ENCODE results near the gene FAM3B.

Gene FAM3B

DNA sequence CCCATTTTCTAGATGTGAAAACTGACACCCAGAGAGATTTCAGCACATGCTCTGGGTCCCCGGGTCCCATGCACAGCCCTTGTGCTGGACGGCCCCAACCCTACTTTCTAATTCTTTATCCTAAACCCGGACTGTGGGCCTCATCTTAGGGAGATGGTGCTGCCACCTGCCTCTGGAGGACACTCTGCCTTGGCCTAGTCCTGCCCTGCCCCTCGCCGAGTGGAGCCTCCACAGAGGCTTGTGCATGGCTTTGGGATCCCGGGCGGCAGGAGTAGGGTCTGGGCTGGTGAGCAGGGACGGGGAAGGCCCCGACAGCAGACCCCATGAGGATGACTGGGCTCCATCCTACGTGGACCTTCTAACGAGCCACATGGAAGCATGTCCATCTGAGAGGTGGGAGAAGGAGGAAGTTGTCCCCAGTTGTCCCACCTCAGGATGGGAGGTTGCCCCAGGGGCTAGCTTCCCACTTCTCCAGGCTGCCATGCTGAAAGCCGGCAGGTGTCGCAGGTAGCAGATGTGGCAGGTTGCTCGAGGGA is 57.6 kb downstream of the FAM3B start:
- DNase-seq (ENCODE audit: low spot score in 2 of 2) (no peak), ATAC-seq (ENCODE audit: low read depth) (no peak)
- H3K27me3 Mint-ChIP-seq = no peaks in the 10 kb centered on the region
- H3K9me3 Mint-ChIP-seq = no peaks in the 10 kb centered on the region
- peaks cover 16% of the 10 kb centered on the region for H3K36me3 Mint-ChIP-seq
- no peak overlapping the region for H3K27ac Mint-ChIP-seq
- no peak overlapping the region for H3K4me3 Mint-ChIP-seq
- peaks cover 23% of the 10 kb centered on the region for H3K4me1 Mint-ChIP-seq

DNA sequence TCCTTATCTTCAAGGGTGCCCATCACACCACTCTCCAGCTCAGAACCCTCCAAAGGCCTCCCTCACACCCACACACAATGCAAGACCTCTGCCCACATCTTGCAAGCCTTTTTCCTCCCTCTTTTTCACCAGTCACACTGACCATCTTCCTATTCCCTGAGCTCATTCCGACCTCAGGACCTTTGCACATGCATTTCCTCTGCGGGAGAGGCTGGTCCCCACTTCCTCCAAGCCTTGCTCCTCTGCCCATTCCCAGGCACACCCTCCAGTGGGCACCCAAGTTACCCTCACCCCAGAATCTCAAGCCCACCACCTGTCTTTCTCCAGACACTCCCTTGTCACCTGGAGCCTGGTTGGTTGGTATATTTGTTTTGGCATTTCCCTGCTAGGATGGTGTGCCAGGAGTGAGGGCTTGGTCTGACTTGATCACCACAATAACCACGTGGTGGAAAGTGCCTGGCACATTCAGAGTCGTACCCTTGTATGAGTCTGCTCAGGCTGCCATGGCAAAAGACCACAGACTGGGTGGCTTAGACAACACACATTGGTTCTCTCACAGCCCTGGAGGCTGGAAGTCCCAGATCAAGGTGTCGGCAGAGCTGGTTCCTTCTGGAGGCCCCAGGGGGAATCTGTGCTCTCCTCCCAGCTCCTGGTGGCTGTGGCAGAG is 58.4 kb downstream of the FAM3B start:
- H3K4me1 Mint-ChIP-seq = peaks cover 20% of the 10 kb centered on the region

DNA sequence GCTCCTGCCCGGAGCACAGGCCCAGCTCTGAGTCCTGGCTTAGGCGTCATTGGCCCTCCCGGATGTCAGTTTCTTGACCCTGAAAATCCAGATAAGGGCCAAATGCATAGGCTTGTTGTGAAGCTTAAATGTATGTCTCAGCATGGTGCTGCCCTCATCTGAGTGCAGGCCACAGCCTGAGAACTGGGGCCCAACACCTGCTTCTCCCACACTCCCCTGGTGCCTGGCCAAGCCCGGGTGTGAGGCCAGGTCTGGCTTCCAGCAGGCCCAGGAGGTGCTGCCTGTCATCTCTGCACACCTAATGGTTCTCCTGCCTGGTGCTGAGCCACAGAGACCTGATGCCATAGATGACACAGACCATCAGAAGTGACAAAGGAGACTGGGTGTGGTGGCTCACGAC is 59.3 kb downstream of the FAM3B start:
- Mint-ChIP-seq H3K27ac (no peak overlapping the region), H3K36me3 (peaks cover 22% of the 10 kb centered on the region), H3K27me3 (no peaks in the 10 kb centered on the region), H3K4me1 (peaks cover 12% of the 10 kb centered on the region), H3K9me3 (no peaks in the 10 kb centered on the region), H3K4me3 (no peak overlapping the region)
- no peak for ATAC-seq (ENCODE audit: low read depth)
- DNase-seq (ENCODE audit: low spot score in 2 of 2) = no peak

More for the DNA sequence above, 58.4 kb downstream of the FAM3B start:
- DNase-seq (ENCODE audit: low spot score in 2 of 2) = no peak
- Mint-ChIP-seq H3K27me3 (no peaks in the 10 kb centered on the region), H3K36me3 (peaks cover 16% of the 10 kb centered on the region), H3K27ac (peak overlapping the region; percentile 21), H3K4me3 (no peak overlapping the region), H3K9me3 (no peaks in the 10 kb centered on the region)
- ATAC-seq (ENCODE audit: low read depth) = no peak

DNA sequence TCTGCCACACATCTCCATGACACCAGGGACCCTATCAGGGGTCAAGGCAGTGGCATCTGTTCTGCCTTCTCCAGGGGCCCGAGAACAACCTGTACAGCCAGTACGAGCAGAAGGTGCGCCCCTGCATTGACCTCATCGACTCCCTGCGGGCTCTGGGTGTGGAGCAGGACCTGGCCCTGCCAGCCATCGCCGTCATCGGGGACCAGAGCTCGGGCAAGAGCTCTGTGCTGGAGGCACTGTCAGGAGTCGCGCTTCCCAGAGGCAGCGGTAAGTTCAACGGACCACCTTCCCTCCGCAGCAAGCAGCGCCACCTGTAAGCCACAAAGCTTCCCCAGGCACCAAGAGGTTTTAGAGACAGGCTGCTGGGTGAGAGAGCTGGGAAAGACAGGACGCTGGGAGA is 61.1 kb downstream of the FAM3B start:
- no peak for ATAC-seq (ENCODE audit: low read depth)
- Mint-ChIP-seq H3K27ac (peak overlapping the region; percentile 54), H3K4me3 (no peak overlapping the region), H3K9me3 (no peaks in the 10 kb centered on the region), H3K27me3 (no peaks in the 10 kb centered on the region), H3K4me1 (peaks cover 5% of the 10 kb centered on the region), H3K36me3 (peaks cover 35% of the 10 kb centered on the region)
- no peak for DNase-seq (ENCODE audit: low spot score in 2 of 2)

DNA sequence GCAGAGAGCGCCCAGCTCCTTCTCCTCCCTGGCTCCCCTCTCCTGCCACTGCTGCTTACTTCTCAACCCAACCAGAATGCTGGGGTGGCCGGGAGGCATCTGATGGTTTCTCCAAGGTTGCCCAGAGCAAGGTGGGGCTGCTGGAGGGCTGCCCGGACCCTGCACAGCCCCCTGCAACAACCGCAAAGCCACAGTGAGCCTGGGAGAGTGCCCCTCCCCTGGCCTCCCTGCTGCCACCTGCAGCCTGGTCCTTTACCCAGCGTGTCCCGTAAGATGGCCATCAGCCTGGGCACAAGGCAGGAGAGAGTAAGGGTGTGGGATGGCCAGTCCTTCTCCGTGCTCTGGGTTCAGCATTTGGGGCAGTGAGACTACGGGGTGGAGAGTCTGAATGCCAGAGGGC is 62.2 kb downstream of the FAM3B start:
- peaks cover 35% of the 10 kb centered on the region for H3K36me3 Mint-ChIP-seq
- no peaks in the 10 kb centered on the region for H3K9me3 Mint-ChIP-seq
- H3K4me1 Mint-ChIP-seq = peaks cover 5% of the 10 kb centered on the region
- H3K27me3 Mint-ChIP-seq = no peaks in the 10 kb centered on the region
- ATAC-seq (ENCODE audit: low read depth) (no peak), DNase-seq (ENCODE audit: low spot score in 2 of 2) (no peak)
- no peak overlapping the region for H3K27ac Mint-ChIP-seq
- no peak overlapping the region for H3K4me3 Mint-ChIP-seq

DNA sequence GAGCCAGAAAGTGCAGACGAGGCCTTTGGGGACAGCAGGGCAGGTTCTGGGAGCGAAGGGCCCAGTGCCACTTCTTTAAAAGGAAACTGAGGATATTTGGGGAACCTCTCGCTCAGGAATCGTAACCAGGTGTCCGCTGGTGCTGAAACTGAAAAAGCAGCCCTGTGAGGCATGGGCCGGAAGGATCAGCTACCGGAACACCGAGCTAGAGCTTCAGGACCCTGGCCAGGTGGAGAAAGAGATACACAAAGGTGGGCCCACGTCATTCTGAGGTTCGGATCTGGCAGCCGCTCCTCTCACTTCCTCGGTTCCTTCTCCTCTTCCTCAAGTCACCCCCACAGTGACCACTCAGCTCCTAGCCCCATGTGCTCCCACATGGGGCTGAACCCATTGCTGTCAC is 63.3 kb downstream of the FAM3B start:
- ATAC-seq (ENCODE audit: low read depth) (no peak), DNase-seq (ENCODE audit: low spot score in 2 of 2) (no peak)
- no peak overlapping the region for H3K4me3 Mint-ChIP-seq
- no peaks in the 10 kb centered on the region for H3K9me3 Mint-ChIP-seq
- H3K27ac Mint-ChIP-seq = no peak overlapping the region
- peaks cover 37% of the 10 kb centered on the region for H3K36me3 Mint-ChIP-seq
- no peaks in the 10 kb centered on the region for H3K27me3 Mint-ChIP-seq
- H3K4me1 Mint-ChIP-seq = peaks cover 2% of the 10 kb centered on the region

DNA sequence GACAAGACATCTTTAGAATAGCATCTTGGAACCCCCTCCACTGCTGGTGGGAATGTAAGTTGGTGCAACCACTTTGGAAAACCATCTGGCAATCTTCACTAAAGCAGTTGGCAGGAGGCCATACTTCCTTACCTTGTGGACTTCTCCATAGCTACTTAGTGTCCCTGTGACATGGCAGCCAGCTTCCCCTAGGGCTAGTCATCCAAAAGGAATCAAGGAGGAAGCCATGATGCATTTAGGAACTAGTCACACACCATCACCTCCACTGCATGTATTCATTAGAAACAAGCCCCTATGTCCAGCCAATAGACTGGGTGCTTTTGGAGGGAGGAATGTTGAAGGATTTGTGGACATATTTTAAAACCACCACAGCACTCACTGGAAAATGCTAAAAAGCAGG is 65.1 kb downstream of the FAM3B start:
- ATAC-seq (ENCODE audit: low read depth) (no peak), DNase-seq (ENCODE audit: low spot score in 2 of 2) (no peak)
- H3K4me3 Mint-ChIP-seq = no peak overlapping the region
- H3K9me3 Mint-ChIP-seq = no peaks in the 10 kb centered on the region
- no peak overlapping the region for H3K27ac Mint-ChIP-seq
- no peaks in the 10 kb centered on the region for H3K27me3 Mint-ChIP-seq
- peaks cover 42% of the 10 kb centered on the region for H3K36me3 Mint-ChIP-seq
- H3K4me1 Mint-ChIP-seq = no peaks in the 10 kb centered on the region

DNA sequence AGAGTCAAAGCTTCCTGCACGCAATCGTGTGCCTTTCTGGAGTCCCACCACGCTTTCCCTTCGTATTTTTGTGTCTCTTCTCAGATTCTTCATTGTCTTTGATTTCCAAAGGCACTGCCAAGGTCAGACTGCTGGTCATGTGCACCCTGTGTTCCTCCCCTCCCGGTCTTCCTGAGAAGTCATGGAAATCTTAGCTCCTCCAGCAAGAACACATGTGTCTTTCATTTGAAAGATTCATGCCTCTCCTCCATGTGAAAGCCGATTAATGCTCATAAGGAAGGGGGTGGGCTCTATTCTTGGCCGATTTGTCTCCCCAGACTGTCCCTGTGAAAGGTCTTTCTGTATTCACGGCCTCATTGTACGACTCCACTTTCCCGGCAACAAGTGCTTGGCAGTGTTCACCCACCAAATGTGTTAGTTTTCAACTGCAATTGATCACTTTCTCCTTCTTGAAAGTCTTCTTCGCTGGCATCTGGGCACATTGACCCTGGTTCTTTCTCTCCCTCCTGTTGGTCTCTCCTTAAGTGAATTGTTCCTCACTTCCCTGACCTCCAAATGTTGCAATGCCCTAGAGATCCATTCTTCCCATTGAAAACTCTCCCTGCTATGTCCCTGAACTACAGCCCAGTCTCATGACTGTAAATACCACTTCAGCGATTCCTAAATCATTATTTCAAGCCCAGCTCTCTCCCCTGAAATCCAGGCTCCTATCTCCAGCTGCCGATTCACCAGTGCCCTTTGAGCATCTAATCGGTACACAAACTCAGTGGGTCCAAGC is 70.6 kb downstream of the FAM3B start:
- Mint-ChIP-seq H3K27ac (no peak overlapping the region), H3K36me3 (peaks cover 48% of the 10 kb centered on the region), H3K9me3 (no peaks in the 10 kb centered on the region), H3K4me1 (peaks cover 3% of the 10 kb centered on the region), H3K27me3 (no peaks in the 10 kb centered on the region), H3K4me3 (no peak overlapping the region)
- ATAC-seq (ENCODE audit: low read depth) (no peak), DNase-seq (ENCODE audit: low spot score in 2 of 2) (no peak)

DNA sequence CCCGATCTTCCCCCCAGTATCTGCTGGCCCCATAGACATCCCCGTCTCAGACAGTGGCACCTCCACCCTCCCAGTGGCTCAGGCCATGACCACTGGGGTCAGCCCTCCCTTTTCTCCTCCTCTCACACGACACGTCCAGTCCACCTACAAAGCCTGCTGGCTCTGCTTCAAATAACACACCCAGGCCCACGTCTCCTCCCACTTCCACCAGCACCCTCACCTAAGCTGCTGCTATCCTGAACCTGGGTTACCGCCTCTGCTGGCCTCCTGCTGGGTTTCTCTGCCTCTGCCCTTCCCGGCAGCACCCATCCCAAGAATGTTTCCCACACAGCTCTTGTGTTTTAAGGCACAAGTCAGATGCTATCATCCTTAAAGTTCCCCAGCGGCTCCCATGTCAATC is 71.2 kb downstream of the FAM3B start:
- H3K4me3 Mint-ChIP-seq = no peak overlapping the region
- no peaks in the 10 kb centered on the region for H3K27me3 Mint-ChIP-seq
- peaks cover 3% of the 10 kb centered on the region for H3K4me1 Mint-ChIP-seq
- no peak for ATAC-seq (ENCODE audit: low read depth)
- peaks cover 47% of the 10 kb centered on the region for H3K36me3 Mint-ChIP-seq
- no peak for DNase-seq (ENCODE audit: low spot score in 2 of 2)
- H3K27ac Mint-ChIP-seq = no peak overlapping the region
- no peaks in the 10 kb centered on the region for H3K9me3 Mint-ChIP-seq

DNA sequence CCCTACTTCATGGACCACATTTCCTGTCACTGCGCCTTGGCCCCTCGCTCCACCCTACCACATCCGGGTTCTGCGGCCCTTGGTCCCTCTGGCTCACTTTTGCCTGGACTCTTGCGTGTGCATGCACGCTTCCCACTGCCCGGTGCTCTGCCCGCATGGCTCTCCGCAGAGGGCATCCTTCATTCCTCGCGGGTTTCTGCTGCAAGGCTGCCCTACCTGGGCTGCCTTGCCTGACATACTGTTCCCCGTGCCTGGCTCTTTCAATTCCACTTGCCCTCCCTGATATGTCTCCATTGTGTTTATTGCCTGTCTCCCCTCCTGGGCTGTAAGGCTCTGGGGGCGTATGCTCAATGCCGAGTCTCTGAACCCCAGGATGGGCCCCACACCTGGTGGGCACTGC is 71.7 kb downstream of the FAM3B start:
- Mint-ChIP-seq H3K9me3 (no peaks in the 10 kb centered on the region), H3K27me3 (no peaks in the 10 kb centered on the region), H3K27ac (no peak overlapping the region), H3K36me3 (peaks cover 49% of the 10 kb centered on the region), H3K4me1 (peaks cover 3% of the 10 kb centered on the region), H3K4me3 (no peak overlapping the region)
- DNase-seq (ENCODE audit: low spot score in 2 of 2) (no peak), ATAC-seq (ENCODE audit: low read depth) (no peak)

DNA sequence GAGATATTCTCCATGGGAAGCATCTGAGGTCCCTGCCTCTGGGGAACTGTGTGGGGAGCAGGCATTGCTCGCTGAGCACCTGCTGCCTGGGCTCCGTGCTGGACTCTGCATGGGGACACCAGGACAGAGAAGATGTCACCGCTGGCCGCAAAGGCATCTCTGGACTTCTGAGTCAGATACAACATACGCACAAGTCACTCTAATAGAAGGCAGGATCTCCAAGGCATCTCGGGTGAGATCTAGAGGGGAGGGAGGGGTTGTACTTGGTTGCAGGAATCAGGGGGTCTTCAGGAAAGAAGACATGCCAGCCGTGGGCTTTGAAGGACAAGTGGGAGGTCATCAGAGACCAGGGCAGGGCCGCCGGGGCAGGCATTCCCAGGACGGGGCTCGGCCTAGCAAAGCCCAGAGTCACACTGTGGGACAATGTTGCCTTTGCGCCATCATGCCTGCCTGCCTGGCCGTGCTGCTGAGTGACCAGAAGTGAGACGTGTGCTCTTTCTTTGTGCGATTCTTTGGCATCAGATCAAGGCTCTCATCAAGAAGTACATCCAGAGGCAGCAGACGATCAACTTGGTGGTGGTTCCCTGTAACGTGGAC is 73.5 kb downstream of the FAM3B start:
- no peak for ATAC-seq (ENCODE audit: low read depth)
- Mint-ChIP-seq H3K27me3 (no peaks in the 10 kb centered on the region), H3K4me3 (no peak overlapping the region), H3K36me3 (peaks cover 59% of the 10 kb centered on the region), H3K9me3 (no peaks in the 10 kb centered on the region), H3K4me1 (peaks cover 9% of the 10 kb centered on the region), H3K27ac (no peak overlapping the region)
- no peak for DNase-seq (ENCODE audit: low spot score in 2 of 2)

DNA sequence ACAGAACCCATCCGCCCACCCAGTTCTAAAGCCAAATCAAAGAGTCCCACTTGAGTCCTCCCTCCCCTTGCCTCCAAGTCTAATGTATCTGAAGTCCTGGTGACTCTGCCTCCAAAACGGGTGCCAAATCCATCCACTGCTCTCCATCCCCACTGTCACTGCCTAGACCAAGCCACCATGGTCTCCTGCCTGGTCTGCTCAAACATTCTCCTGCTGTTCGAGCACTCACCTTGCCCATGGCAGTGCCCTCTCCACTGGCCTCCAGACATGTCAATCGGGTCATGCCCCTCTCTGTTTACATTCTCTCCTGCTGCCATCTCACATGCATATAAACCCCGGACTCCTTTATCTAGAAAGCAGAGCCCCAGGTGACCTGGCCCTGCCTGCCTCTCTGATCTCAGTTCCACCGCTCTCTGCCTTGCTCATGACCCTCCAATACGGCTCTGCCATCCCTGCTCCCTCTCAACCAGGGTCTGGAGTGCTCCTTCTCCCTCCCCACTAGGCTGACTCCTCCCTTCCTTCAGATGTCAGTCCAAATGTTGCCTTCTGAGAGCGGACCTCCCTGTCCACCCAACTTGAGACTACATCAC is 77.4 kb downstream of the FAM3B start:
- ATAC-seq (ENCODE audit: low read depth) (no peak), DNase-seq (ENCODE audit: low spot score in 2 of 2) (no peak)
- peaks cover 54% of the 10 kb centered on the region for H3K36me3 Mint-ChIP-seq
- no peak overlapping the region for H3K4me3 Mint-ChIP-seq
- H3K4me1 Mint-ChIP-seq = peaks cover 21% of the 10 kb centered on the region
- no peak overlapping the region for H3K27ac Mint-ChIP-seq
- no peaks in the 10 kb centered on the region for H3K9me3 Mint-ChIP-seq
- H3K27me3 Mint-ChIP-seq = no peaks in the 10 kb centered on the region

DNA sequence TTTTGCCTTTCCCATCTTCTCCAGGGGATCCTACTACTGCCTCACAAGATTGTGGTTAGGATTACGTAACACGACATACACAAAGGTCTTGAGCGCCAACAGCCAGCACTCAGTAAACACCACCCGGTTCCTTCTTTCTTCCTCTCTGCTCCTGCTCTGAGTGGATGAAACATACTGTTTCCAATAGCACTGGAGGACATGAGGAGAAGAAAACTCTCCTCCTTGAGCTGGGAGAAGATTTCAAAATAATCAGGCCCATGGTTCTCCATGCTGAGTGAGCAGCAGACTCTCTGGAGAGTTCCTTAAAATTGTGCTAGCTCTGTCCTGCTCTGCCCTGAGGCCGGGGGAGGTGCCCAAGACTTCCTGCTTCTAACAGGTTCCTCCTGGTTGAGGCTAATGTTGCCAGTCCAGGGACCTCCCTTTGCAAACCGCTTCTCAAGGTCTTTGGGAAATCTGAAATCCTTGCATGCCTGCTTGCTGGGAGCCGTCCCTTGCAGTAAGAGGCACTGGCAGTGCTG is 80.0 kb downstream of the FAM3B start:
- DNase-seq (ENCODE audit: low spot score in 2 of 2) (no peak), ATAC-seq (ENCODE audit: low read depth) (no peak)
- H3K4me3 Mint-ChIP-seq = no peak overlapping the region
- no peaks in the 10 kb centered on the region for H3K9me3 Mint-ChIP-seq
- H3K4me1 Mint-ChIP-seq = peaks cover 21% of the 10 kb centered on the region
- H3K27me3 Mint-ChIP-seq = no peaks in the 10 kb centered on the region
- peaks cover 68% of the 10 kb centered on the region for H3K36me3 Mint-ChIP-seq
- peak overlapping the region; percentile 38 for H3K27ac Mint-ChIP-seq

DNA sequence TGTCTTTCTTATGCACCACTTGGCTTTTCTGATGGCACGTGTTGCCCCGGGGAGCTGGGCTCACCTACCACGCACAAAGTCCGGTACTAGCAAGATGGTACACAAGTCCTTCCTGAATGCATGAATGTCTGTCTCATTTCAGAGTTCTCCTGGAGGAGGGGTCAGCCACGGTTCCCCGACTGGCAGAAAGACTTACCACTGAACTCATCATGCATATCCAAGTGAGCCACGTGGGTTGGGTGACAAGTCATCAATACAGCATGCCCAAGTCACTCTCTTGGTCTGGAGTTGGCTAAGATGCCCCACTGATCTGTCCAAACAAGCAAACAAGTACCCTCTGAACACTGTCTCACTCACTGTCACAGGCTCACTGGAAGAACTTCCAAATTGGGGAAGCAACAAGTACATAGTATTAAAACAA is 80.9 kb downstream of the FAM3B start:
- Mint-ChIP-seq H3K27me3 (no peaks in the 10 kb centered on the region), H3K27ac (peak overlapping the region; percentile 75), H3K4me1 (peaks cover 21% of the 10 kb centered on the region), H3K36me3 (peaks cover 64% of the 10 kb centered on the region), H3K9me3 (no peaks in the 10 kb centered on the region), H3K4me3 (no peak overlapping the region)
- no peak for ATAC-seq (ENCODE audit: low read depth)
- DNase-seq (ENCODE audit: low spot score in 2 of 2) = no peak
